HEK293 (cell line): ENCODE measurements around the gene LY6G6D.

ENCODE experiments used
- GLI2 ChIP-seq: fragments of 450-650 bp; formaldehyde crosslinking; IDR thresholded peaks from 2 replicates; pipeline ENCODE4; 2017; ENCODE audit warnings: missing biosample characterization, missing genetic modification characterization, low read depth, borderline replicate concordance
- HOXA7 ChIP-seq: sonication (generic); formaldehyde crosslinking; IDR thresholded peaks from 2 replicates; pipeline ENCODE4 v1.8.1; 2022; ENCODE audit warnings: missing genetic modification reagents, borderline replicate concordance
- KLF10 ChIP-seq: fragments of 450-650 bp; IDR thresholded peaks from 2 replicates; pipeline ENCODE4 v1.5.1; 2018; ENCODE audit warnings: missing biosample characterization, mild to moderate bottlenecking, missing genetic modification characterization
- TRIM28 ChIP-seq: IDR thresholded peaks from 2 replicates; pipeline ENCODE4 v1.6.1; 2011; ENCODE audit warnings: low read length, control low read depth, borderline replicate concordance
- ZBTB44 ChIP-seq: fragments of 450-650 bp; IDR thresholded peaks from 2 replicates; pipeline ENCODE4 v1.5.1; 2018; ENCODE audit warnings: missing biosample characterization, mild to moderate bottlenecking, missing genetic modification characterization
- ZBTB8A ChIP-seq: fragments of 450-650 bp; formaldehyde crosslinking; IDR thresholded peaks from 2 replicates; pipeline ENCODE4 v1.5.1; 2016; ENCODE audit warnings: missing biosample characterization, missing genetic modification characterization
- ZFP3 ChIP-seq: fragments of 450-650 bp; formaldehyde crosslinking; IDR thresholded peaks from 2 replicates; pipeline ENCODE4 v1.5.1; 2016; ENCODE audit warnings: low read depth, missing biosample characterization, missing genetic modification characterization
- ZFP69B ChIP-seq: fragments of 450-650 bp; formaldehyde crosslinking; IDR thresholded peaks from 2 replicates; pipeline ENCODE4 v1.5.1; 2016; ENCODE audit warnings: missing biosample characterization, missing genetic modification characterization
- ZNF112 ChIP-seq: fragments of 450-650 bp; formaldehyde crosslinking; IDR thresholded peaks from 2 replicates; pipeline ENCODE4 v1.5.0; 2017; ENCODE audit warnings: missing biosample characterization, missing genetic modification characterization
- ZNF133 ChIP-seq: fragments of 450-650 bp; formaldehyde crosslinking; IDR thresholded peaks from 2 replicates; pipeline ENCODE4 v1.5.1; 2016; ENCODE audit warnings: missing biosample characterization, missing genetic modification characterization
- ZNF138 ChIP-seq: fragments of 450-650 bp; formaldehyde crosslinking; IDR thresholded peaks from 2 replicates; pipeline ENCODE4 v1.5.1; 2016; ENCODE audit warnings: missing biosample characterization, missing genetic modification characterization, borderline replicate concordance
- ZNF148 ChIP-seq: fragments of 450-650 bp; formaldehyde crosslinking; IDR thresholded peaks from 2 replicates; pipeline ENCODE4 v1.5.0; 2017; ENCODE audit warnings: missing biosample characterization, missing genetic modification characterization, borderline replicate concordance
- ZNF155 ChIP-seq: fragments of 450-650 bp; formaldehyde crosslinking; IDR thresholded peaks from 2 replicates; pipeline ENCODE4 v1.5.1; 2016; ENCODE audit warnings: missing biosample characterization, missing genetic modification characterization
- ZNF16 ChIP-seq: fragments of 450-650 bp; formaldehyde crosslinking; IDR thresholded peaks from 2 replicates; pipeline ENCODE4 v1.5.1; 2016; ENCODE audit warnings: low read depth, missing biosample characterization, missing genetic modification characterization
- ZNF202 ChIP-seq: fragments of 450-650 bp; formaldehyde crosslinking; IDR thresholded peaks from 2 replicates; pipeline ENCODE4 v1.5.1; 2016; ENCODE audit warnings: missing biosample characterization, missing genetic modification characterization, borderline replicate concordance
- ZNF239 ChIP-seq: fragments of 450-650 bp; formaldehyde crosslinking; IDR thresholded peaks from 2 replicates; pipeline ENCODE4 v1.5.1; 2016; ENCODE audit warnings: missing biosample characterization, missing genetic modification characterization
- ZNF24 ChIP-seq: fragments of 450-650 bp; formaldehyde crosslinking; IDR thresholded peaks from 2 replicates; pipeline ENCODE4 v1.5.1; 2016; ENCODE audit warnings: missing biosample characterization, missing genetic modification characterization
- ZNF311 ChIP-seq: fragments of 450-650 bp; formaldehyde crosslinking; IDR thresholded peaks from 2 replicates; pipeline ENCODE4 v1.5.1; 2017; ENCODE audit warnings: missing biosample characterization, missing genetic modification characterization, borderline replicate concordance
- ZNF398 ChIP-seq: fragments of 450-650 bp; formaldehyde crosslinking; IDR thresholded peaks from 2 replicates; pipeline ENCODE4 v1.5.1; 2017; ENCODE audit warnings: missing biosample characterization, missing genetic modification characterization
- ZNF416 ChIP-seq: fragments of 450-650 bp; formaldehyde crosslinking; IDR thresholded peaks from 2 replicates; pipeline ENCODE4 v1.5.1; 2016; ENCODE audit warnings: missing biosample characterization, missing genetic modification characterization
- ZNF433 ChIP-seq: fragments of 450-650 bp; formaldehyde crosslinking; IDR thresholded peaks from 2 replicates; pipeline ENCODE4 v1.5.1; 2016; ENCODE audit warnings: missing biosample characterization, missing genetic modification characterization, low read depth
- ZNF449 ChIP-seq: fragments of 450-650 bp; formaldehyde crosslinking; IDR thresholded peaks from 2 replicates; pipeline ENCODE4 v1.5.1; 2017; ENCODE audit warnings: missing biosample characterization, mild to moderate bottlenecking, missing genetic modification characterization, moderate library complexity
- ZNF473 ChIP-seq: fragments of 450-650 bp; formaldehyde crosslinking; IDR thresholded peaks from 2 replicates; pipeline ENCODE4 v1.5.1; 2017; ENCODE audit warnings: missing biosample characterization, missing genetic modification characterization
- ZNF510 ChIP-seq: fragments of 450-650 bp; formaldehyde crosslinking; IDR thresholded peaks from 2 replicates; pipeline ENCODE4 v1.5.1; 2018; ENCODE audit warnings: mild to moderate bottlenecking, missing genetic modification characterization, missing biosample characterization; ENCODE audit not compliant: insufficient replicate concordance
- ZNF514 ChIP-seq: fragments of 450-650 bp; formaldehyde crosslinking; IDR thresholded peaks from 2 replicates; pipeline ENCODE4 v1.5.1; 2016; ENCODE audit warnings: missing biosample characterization, missing genetic modification characterization
- ZNF529 ChIP-seq: fragments of 450-650 bp; formaldehyde crosslinking; IDR thresholded peaks from 2 replicates; pipeline ENCODE4 v1.5.1; 2017; ENCODE audit warnings: missing genetic modification characterization, missing biosample characterization; ENCODE audit not compliant: insufficient replicate concordance
- ZNF555 ChIP-seq: fragments of 450-650 bp; formaldehyde crosslinking; conservative IDR thresholded peaks from 2 replicates; pipeline ENCODE4 v1.5.1; 2017; ENCODE audit warnings: missing biosample characterization, mild to moderate bottlenecking, missing genetic modification characterization, inconsistent platforms
- ZNF585B ChIP-seq: fragments of 450-650 bp; formaldehyde crosslinking; IDR thresholded peaks from 2 replicates; pipeline ENCODE4 v1.5.1; 2016; ENCODE audit warnings: missing biosample characterization, missing genetic modification characterization
- ZNF621 ChIP-seq: fragments of 450-650 bp; formaldehyde crosslinking; IDR thresholded peaks from 2 replicates; pipeline ENCODE4 v1.5.1; 2017; ENCODE audit warnings: missing biosample characterization, missing genetic modification characterization
- ZNF791 ChIP-seq: fragments of 450-650 bp; formaldehyde crosslinking; IDR thresholded peaks from 2 replicates; pipeline ENCODE4 v1.5.1; 2016; ENCODE audit warnings: missing biosample characterization, missing genetic modification characterization
- ZNF830 ChIP-seq: fragments of 450-650 bp; IDR thresholded peaks from 2 replicates; pipeline ENCODE4 v1.5.0; 2018; ENCODE audit warnings: missing biosample characterization, missing genetic modification characterization, low read depth, mild to moderate bottlenecking, moderate library complexity
- ZXDB ChIP-seq: fragments of 450-650 bp; formaldehyde crosslinking; IDR thresholded peaks from 2 replicates; pipeline ENCODE4 v1.5.1; 2016; ENCODE audit warnings: missing biosample characterization, missing genetic modification characterization

Gene LY6G6D

GRCh38 chr6:31739639-31740396 lies 24.7 kb downstream of the LY6G6D start, which contains the start of gene MSH5 (continued):
- no peak for TF ChIP-seq ZNF202 (tag by site-specific recombination)
- TF ChIP-seq ZNF239 (tag by site-specific recombination), result no peak
- TF ChIP-seq ZNF148 (tag by site-specific recombination), result no peak
- TF ChIP-seq ZNF514, result no peak
- TF ChIP-seq ZNF621 (tag by site-specific recombination), result no peak
- no peak for TF ChIP-seq ZNF398
- TF ChIP-seq ZNF510 (tag by site-specific recombination), result no peak
- no peak for TF ChIP-seq ZNF112
- TF ChIP-seq ZBTB44 (tag by site-specific recombination), result no peak
- TF ChIP-seq ZNF311 (tag by site-specific recombination), result no peak
- TF ChIP-seq ZNF433 (tag by site-specific recombination), result no peak
- TF ChIP-seq ZFP69B (tag by site-specific recombination), result peak; percentile 65; the same call in 1 of the 2 replicates
- peak; percentile 78; the same call in 1 of the 2 replicates for TF ChIP-seq ZNF24
- TF ChIP-seq KLF10 (tag by site-specific recombination), result peak; percentile 68
- no peak for TF ChIP-seq ZFP3 (tag by site-specific recombination)
- TF ChIP-seq ZNF16, result no peak
- no peak for TF ChIP-seq ZNF416 (tag by site-specific recombination)
- no peak for TF ChIP-seq ZNF473 (tag by site-specific recombination)
- TF ChIP-seq ZNF791 (tag by site-specific recombination), result no peak
- TF ChIP-seq TRIM28, result no peak
- no peak for TF ChIP-seq ZNF555 (tag by site-specific recombination)
- no peak for TF ChIP-seq ZNF138
- TF ChIP-seq ZNF449 (tag by site-specific recombination), result peak; percentile 53; the same call in 1 of the 2 replicates
- no peak for TF ChIP-seq HOXA7 (CRISPR knock-in tag)
- peak; percentile 75 for TF ChIP-seq ZXDB (tag by site-specific recombination)
- TF ChIP-seq ZNF585B, result no peak
- no peak; the same call in 1 of the 2 replicates for TF ChIP-seq ZBTB8A (tag by site-specific recombination)
- no peak for TF ChIP-seq ZNF529
- TF ChIP-seq GLI2 (tag by site-specific recombination), result no peak
- no peak for TF ChIP-seq ZNF133 (tag by site-specific recombination)
- TF ChIP-seq ZNF155 (tag by site-specific recombination), result no peak
- TF ChIP-seq ZNF830 (tag by site-specific recombination), result no peak
